Stimulated activated CD4-positive, alpha-beta T cell treated with anti-CD3 and anti-CD28 coated beads, Interleukin-15, amount 100 ng/mL, for 1 hour (primary cell): ENCODE data around the gene ATXN7L1.
"Not testable (repeated sequence)": the region's sequence is repeated elsewhere in the genome, so short reads cannot be mapped to it uniquely, and the experiment has no call there.

ENCODE experiments used
- DNase-seq, 2 donors: peaks; one replicate each; pipeline ENCODE4 v3.0.0-alpha.2; 2020; ENCODE audit warnings: low read depth in 1 of 2, low spot score in 1 of 2

Gene ATXN7L1

DNA sequence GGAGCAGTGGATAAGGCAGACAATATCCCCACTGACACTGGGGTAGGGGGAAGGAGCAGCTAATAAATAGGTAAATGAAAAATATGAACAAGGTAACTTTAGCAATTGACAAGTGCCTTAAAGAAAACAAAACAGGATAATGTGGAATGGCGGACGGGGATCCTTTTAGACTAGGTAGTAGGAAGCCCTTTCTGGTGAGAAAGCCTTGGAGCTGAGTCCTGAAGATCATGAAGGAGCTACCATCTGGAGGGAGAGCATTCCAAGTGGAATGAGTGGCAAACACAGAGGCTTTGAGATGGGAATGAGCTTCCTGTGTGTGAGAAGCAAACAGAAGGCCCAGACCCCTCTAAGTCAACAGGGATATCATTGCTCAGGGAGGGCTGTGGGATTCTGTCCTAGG is 16.0 kb upstream of the ATXN7L1 start:
- DNase-seq, result no peak

GRCh38 chr7:105890290-105890997 is 14.0 kb upstream of the ATXN7L1 start:
- DNase-seq, result no peak

- DNase-seq, result no peak
Measured at GRCh38 chr7:105887569-105888189, 11.3 kb upstream of the ATXN7L1 start.

DNA sequence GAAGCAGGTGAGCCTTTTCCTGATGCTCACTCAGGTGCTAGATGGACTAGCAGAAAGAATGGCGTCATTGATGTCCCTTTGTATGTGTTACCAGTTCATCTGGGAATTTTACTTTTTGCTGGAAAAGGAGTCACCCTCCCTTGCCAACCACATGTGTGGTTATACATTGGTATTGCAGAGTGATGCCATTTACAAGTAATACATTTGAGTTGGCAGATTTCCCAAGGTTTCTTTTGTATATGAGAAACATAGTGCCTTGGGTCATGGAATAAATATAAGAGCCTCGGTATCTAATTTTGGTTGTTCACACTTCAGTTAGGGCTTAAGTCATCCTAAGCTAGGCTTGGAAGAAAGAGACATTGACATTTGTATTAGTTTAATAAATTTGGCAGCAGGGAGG is 10.4 kb upstream of the ATXN7L1 start:
- no peak for DNase-seq

- DNase-seq, result no peak
Measured at GRCh38 chr7:105885387-105886111, 9.2 kb upstream of the ATXN7L1 start.

DNA sequence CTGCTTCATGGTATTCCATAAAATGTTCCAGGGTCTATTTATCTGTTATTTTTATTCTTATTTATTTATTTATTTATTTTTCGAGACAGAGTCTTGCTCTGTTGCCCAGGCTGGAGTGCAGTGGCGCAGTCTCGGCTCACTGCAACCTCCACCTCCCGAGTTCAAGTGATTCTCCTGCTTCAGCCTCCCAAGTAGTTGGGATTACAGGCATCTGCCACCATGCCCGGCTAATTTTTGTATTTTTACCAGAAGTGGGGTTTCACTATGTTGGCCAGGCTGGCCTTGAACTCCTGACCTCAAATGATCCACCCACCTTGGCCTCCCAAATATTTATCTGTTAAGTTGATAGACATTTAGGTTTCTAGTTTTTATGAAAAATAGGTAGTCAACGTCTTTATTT is 6.8 kb upstream of the ATXN7L1 start:
- DNase-seq, result not testable (repeated sequence)

GRCh38 chr7:105881439-105881838 is 5.0 kb upstream of the ATXN7L1 start:
- no peak for DNase-seq

DNA sequence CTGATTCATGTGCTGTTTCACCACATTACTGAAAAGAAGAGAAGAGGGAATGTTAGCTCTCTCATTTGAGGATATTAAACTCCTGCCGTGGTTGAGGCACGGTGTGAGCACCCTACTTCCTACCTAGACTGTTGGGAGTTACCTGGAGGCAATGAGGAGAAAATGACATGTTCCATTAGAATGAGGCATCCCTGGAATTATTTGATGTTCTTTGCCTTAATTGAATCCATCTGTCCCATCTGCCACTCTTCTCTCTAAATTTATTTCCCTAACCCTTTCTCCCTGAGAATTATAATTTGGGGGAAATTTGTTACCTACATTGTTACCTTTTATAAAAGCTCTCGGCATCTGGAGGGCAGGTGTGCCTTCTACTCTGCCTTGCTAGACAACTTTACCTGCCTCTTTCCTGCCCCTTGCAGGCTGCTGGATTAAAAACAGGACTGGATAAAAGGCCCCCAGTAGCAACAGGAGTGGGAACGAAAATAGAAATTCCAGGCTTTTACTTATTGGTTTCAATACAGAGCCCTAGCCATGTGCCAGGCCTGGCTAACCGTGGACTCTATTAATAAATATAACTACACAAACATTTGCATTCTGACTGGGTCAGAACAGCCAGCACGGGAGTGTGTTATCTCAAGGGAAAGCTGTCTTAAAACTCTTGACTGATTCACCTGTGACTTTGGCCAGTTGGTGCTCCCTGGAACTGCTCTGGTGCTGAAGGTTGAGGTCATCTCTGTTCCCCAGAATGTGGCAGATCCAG is 4.4 kb upstream of the ATXN7L1 start:
- DNase-seq, result no peak

DNA sequence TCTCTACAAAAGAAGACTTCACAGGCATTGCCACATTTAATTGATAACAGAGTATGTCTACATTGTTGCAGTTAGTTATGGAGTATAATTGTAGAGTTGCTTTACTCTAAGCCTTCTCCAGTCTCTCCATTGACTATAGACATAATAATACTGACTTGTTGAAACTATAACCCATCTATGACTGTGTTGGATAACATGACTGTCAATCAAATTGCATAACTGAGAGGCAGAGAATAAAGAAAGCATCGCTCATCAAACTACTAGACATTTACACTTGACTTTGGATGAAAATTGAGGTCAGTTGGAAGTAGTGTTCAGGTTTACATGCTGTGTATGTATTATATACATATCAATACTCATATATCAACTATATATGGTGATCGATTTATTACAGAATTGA is 3.4 kb upstream of the ATXN7L1 start:
- no peak for DNase-seq

DNA sequence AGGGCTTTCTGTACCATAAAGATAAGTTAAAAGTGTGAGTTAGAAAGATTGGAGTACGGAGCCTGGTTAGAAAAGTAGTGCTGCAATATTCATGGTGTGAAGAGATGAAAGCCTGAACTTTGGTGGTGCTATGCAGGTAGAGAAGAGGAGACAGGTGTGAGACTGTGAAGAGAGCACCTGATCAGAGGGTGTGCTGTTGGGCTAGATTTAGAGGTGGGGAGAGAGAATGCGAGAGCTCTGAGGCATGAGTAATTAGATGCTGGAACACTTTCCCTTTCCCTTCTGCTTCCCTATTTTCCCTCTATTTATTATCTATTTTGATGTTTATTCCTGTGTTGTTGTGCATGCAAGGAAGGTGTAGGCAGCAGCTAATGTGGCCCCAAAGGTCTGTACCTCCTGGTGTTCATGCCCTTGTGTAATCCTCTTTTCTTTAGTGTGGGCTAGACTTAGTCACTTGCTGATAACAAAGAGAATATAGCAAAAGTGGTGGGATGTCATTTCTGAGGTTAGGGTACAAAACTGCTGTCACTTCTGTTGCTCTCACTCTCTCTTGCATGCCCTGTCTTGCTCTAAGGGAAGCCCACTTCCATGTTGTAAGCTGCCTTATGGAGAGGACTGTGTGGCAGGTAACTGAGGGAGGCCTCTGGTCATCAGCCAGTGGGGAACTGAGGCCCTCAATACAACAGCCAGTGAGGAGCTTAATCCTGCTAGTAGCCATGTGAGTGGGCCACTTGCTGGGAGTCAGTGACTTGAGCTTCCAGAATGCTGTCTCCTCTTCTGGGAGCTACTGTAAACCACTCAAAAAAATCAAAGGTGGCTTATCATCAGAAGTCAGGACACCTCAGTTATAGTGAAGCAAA is 2.6 kb upstream of the ATXN7L1 start:
- DNase-seq, result no peak

- DNase-seq, result no peak
Measured at GRCh38 chr7:105877736-105878135, 1.3 kb upstream of the ATXN7L1 start.

GRCh38 chr7:105876964-105877601 is 684 bp upstream of the ATXN7L1 start:
- peak in 1 of 2 donors; percentile 5 for DNase-seq

- DNase-seq, result no peak
Measured at GRCh38 chr7:105875505-105875904, 894 bp downstream of the ATXN7L1 start.

GRCh38 chr7:105874055-105874454 is 2.3 kb downstream of the ATXN7L1 start:
- no peak for DNase-seq

DNA sequence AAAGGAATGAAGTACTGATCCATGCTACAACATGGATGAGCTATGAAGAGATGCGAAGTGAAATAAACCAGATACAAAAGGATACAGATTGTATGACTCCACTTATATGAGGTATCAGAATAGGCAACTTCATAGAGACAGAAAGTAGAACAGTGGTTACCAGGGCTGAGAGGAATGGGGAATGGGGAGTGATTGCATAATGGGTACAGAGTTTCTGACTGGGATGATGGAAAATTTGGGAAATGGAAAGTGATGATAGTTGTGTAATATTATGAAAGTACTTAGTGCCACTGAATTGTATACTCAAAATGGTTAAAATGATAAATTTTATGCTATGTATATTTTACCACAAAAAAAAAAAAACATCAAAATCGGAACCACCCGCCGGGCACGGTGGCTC is 3.9 kb downstream of the ATXN7L1 start:
- DNase-seq, result no peak

- DNase-seq, result no peak
Measured at GRCh38 chr7:105871142-105871541, 5.3 kb downstream of the ATXN7L1 start.

DNA sequence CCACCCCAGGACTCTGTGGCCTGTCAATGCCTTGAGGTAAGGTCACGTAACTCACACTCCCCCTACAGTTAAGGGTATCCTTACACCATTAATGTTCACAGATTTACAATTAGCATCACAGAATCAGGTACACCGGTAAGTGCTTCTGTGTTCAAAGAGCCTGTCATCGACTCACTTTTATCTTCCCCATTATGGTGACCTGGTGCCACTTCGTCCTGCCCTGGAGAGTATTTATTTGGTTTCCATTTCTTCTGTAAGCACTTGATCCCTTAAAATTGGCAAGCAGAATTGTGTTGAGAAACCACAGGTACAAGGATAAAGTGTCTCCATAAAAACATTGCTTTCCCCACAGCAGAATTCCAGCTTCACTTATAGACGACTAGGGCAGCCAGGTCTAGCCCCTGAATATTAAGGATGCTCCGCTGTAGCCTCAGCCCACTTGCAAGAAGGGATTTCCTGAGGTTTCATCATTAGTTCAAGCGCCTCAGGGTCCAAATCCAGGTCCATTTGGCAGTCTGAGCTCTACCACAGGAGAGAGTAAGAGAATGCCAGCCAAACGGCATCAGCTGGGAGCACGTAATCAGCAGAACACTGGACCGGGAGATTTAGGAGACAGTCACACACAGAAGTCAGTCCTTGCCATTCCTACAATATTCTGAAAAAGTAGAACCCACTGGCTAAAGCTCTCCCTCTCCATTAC is 10.1 kb downstream of the ATXN7L1 start:
- DNase-seq, result no peak

GRCh38 chr7:105863876-105864275 is 12.5 kb downstream of the ATXN7L1 start:
- no peak for DNase-seq

GRCh38 chr7:105862770-105863169 is 13.6 kb downstream of the ATXN7L1 start:
- no peak for DNase-seq

DNA sequence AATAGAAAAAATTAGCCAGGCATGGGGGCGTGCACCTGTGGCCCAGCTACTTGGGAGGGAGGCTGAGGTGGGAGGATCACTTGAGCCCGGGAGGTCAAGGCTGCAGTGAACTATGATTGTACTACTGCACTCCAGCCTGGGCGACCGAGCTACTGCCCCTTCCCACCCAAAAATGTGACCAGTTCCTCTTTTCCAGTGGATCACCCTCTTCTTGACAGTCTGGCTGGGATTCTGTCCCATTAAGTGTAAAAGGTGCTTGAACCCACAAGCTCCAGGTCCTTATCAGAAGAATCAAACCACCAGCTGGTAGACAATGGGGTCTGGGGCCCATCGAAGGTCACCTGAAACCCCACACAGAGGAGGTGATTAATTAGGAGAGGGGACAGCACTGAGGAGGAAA is 14.1 kb downstream of the ATXN7L1 start:
- no peak for DNase-seq
